HG03039 (cell line): Measurements from ENCODE around the gene ELF1.

Source experiments
- ATAC-seq: cut with Tn5 transposase; IDR thresholded peaks from one replicate; pipeline ENCODE4 v1.9.1; 2021; ENCODE audit warnings: mild to moderate bottlenecking, moderate library complexity; ENCODE audit not compliant: unreplicated experiment

The ELF1 gene

DNA sequence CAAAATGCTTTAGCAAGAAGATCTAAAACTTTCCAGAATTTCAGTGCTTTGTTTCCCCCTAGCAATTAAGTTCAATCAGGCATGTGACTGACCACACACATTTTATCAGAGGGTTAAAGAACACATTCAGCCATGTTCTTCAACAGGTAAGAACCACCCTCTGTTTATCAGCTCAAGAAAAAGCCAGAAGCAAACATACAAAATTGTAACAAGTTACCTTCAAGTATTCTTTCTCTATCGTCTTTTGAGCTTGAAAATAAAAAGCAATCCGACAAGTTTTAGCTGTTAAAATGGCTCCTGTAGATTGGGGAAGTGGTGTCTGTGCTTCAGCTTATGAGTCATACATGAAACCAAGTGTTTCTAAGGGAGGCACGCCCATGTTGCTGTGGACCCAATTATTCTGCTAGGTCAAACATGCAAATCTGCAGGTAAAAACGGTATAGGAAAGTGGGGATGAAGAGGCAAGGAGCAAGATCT lies at the start of gene ELF1:
Gene ELF1, minus strand, starts transcription at position 306 of the 477 bp plus-strand sequence. CDS start 37,262 bp downstream, outside the sequence.
- peak; percentile 88 for ATAC-seq

- no peak for ATAC-seq
Measured at GRCh38 chr13:41065078-41065477, 46.0 kb upstream of the ELF1 start.

GRCh38 chr13:41064493-41064892 lies 45.4 kb upstream of the ELF1 start:
- ATAC-seq, result no peak

GRCh38 chr13:41061914-41062837 lies 43.1 kb upstream of the ELF1 start:
- ATAC-seq, result peak; percentile 20

GRCh38 chr13:41061075-41061913 lies 42.2 kb upstream of the ELF1 start, which contains the start of gene WBP4:
TSS of gene WBP4 (plus strand) at chr13:41061509. CDS start at chr13:41061674, 165 bp downstream.
- ATAC-seq, result peak; percentile 67

- peak; percentile 27 for ATAC-seq
Measured at GRCh38 chr13:41060724-41061074, 41.6 kb upstream of the ELF1 start.

DNA sequence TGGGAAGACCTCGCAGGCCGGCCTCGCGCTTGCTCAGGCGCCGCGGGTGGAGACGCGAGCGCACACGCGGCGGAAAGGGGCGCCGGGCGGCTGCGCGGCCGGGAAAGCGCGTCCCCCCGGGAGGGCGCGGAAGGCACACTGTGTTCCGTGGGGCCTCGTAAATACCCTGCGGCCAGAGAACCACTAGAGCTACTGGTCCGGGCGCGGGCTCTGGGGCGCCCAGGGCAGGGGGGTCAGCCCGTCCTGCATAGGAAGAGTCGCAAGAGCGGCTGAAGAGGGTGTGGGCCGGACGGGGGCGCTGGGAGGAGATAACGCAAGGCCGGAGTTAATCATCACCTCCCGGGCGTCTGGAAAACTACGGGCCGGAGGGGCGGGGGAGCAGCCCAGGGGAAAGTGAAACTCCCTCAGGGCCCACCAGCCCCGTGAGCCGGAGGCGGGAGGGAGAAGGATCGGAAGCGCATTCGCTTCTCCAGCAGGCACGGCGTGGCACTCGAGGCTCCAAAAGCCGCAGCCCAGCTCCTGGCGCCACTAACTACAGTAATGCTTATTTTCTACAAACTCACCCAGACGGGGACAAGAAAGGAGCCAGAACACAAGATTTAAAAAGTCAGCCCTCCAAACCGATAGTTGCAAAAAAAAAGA lies 41.1 kb upstream of the ELF1 start:
- ATAC-seq, result peak; percentile 30

- no peak for ATAC-seq
Measured at GRCh38 chr13:41059456-41060081, 40.5 kb upstream of the ELF1 start.

GRCh38 chr13:41058295-41059070 lies 39.4 kb upstream of the ELF1 start:
- no peak for ATAC-seq

GRCh38 chr13:41056826-41057711 lies 38.0 kb upstream of the ELF1 start:
- ATAC-seq, result no peak

- no peak for ATAC-seq
Measured at GRCh38 chr13:41056194-41056593, 37.1 kb upstream of the ELF1 start.

- no peak for ATAC-seq
Measured at GRCh38 chr13:41054919-41055619, 36.0 kb upstream of the ELF1 start.

- no peak for ATAC-seq
Measured at GRCh38 chr13:41054212-41054877, 35.2 kb upstream of the ELF1 start.

DNA sequence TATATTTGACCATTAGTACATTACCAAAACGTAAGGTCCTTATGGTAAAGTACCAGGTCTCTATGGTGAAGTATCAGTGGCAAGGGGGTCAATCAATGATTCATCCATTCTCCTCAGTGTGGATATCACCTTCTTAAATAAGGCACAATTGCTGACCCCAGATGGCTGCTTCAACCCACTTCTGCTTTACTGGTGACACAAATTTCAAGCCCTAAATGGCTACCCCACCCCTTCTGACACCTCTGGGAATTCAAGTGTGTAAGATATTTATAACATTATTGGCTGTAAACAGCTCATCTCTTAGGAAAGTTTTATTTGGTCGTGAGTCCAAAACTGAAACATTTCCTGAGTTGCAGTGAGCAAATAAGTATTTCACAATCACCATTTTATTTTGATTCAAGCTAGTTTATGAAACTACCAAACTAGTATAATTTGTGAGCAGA lies 34.3 kb upstream of the ELF1 start:
- no peak for ATAC-seq

GRCh38 chr13:41052441-41052840 lies 33.3 kb upstream of the ELF1 start:
- ATAC-seq, result no peak

- no peak for ATAC-seq
Measured at GRCh38 chr13:41049480-41050440, 30.6 kb upstream of the ELF1 start.
